ENCODE measurements around the gene SMAD3.

SMAD3 gene

GRCh38 chr15:67175643-67176071 is 110.3 kb downstream of the SMAD3 start:
- DNase-seq (ENCODE audit: low spot score in 2 of 2): no peak
- Mint-ChIP-seq H3K36me3 (ENCODE audit: insufficient read depth) (peaks cover 26% of the 10 kb centered on the region), H3K9me3 (no peaks in the 10 kb centered on the region), H3K4me1 (peaks cover 54% of the 10 kb centered on the region), H3K27me3 (no peaks in the 10 kb centered on the region), H3K27ac (ENCODE audit: low read depth) (peak overlapping the region; percentile 86), H3K4me3 (no peak overlapping the region)
- no peak for ATAC-seq (replicated peaks; ENCODE audit: extremely low read depth, poor library complexity, severe bottlenecking)

DNA sequence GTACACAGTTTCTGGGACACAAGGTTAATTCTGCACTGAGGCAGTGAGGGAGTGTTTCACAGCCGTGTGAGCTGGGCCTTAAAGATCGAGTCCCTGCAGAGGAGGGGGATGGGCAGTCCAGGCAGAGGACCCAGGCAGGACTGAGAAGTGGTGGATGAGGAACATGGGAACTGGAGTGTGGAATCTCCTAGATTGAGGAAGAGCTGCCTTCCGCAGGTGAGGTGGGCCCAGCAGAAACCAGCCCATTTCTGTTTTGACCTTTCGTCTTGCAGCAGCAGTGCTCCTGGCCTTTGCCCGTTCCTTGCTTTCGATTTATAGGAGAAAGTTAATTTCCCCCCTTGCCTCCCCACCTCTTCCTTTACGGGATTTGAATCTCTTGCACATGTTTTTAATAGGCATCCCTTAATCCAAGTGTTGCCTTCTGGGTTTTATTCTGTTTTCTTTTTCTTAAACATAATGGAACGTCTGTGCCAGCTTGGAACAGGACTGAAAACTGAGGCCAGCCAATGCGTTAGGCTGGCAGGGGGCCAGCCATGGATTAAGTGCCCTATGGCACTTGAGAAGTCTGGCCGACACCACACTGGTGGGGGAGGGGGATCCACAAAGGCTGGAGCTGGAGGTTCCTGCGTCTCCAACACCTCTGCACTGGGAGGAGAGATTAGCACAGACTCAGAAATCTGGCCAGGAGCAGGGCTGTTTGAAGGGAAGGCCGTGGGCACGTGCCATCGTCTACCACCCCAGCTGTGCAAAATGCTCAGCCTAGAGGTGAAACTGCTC is 111.0 kb downstream of the SMAD3 start:
- ATAC-seq (replicated peaks; ENCODE audit: extremely low read depth, poor library complexity, severe bottlenecking): no peak
- no peaks in the 10 kb centered on the region for H3K9me3 Mint-ChIP-seq
- peaks cover 22% of the 10 kb centered on the region for H3K36me3 Mint-ChIP-seq (ENCODE audit: insufficient read depth)
- no peak for DNase-seq (ENCODE audit: low spot score in 2 of 2)
- H3K27ac Mint-ChIP-seq (ENCODE audit: low read depth): peak overlapping the region; percentile 86
- peaks cover 54% of the 10 kb centered on the region for H3K4me1 Mint-ChIP-seq
- no peaks in the 10 kb centered on the region for H3K27me3 Mint-ChIP-seq
- no peak overlapping the region for H3K4me3 Mint-ChIP-seq

- no peak for ATAC-seq (replicated peaks; ENCODE audit: extremely low read depth, poor library complexity, severe bottlenecking)
- no peaks in the 10 kb centered on the region for H3K9me3 Mint-ChIP-seq
- DNase-seq (ENCODE audit: low spot score in 2 of 2): no peak
- no peak overlapping the region for H3K27ac Mint-ChIP-seq (ENCODE audit: low read depth)
- no peak overlapping the region for H3K4me3 Mint-ChIP-seq
- peaks cover 47% of the 10 kb centered on the region for H3K4me1 Mint-ChIP-seq
- no peaks in the 10 kb centered on the region for H3K27me3 Mint-ChIP-seq
- peaks cover 22% of the 10 kb centered on the region for H3K36me3 Mint-ChIP-seq (ENCODE audit: insufficient read depth)
Observed at GRCh38 chr15:67177752-67178151, 112.3 kb downstream of the SMAD3 start.

GRCh38 chr15:67178569-67179210 is 113.3 kb downstream of the SMAD3 start:
- peaks cover 38% of the 10 kb centered on the region for H3K4me1 Mint-ChIP-seq
- DNase-seq (ENCODE audit: low spot score in 2 of 2) (no peak), ATAC-seq (replicated peaks; ENCODE audit: extremely low read depth, poor library complexity, severe bottlenecking) (no peak)
- no peaks in the 10 kb centered on the region for H3K27me3 Mint-ChIP-seq
- no peaks in the 10 kb centered on the region for H3K9me3 Mint-ChIP-seq
- H3K36me3 Mint-ChIP-seq (ENCODE audit: insufficient read depth): peaks cover 20% of the 10 kb centered on the region
- no peak overlapping the region for H3K4me3 Mint-ChIP-seq
- H3K27ac Mint-ChIP-seq (ENCODE audit: low read depth): no peak overlapping the region

GRCh38 chr15:67179411-67179995 is 114.1 kb downstream of the SMAD3 start:
- Mint-ChIP-seq H3K27ac (ENCODE audit: low read depth) (peak overlapping the region; percentile 84), H3K4me3 (no peak overlapping the region), H3K4me1 (peaks cover 30% of the 10 kb centered on the region), H3K36me3 (ENCODE audit: insufficient read depth) (peaks cover 20% of the 10 kb centered on the region), H3K27me3 (no peaks in the 10 kb centered on the region), H3K9me3 (no peaks in the 10 kb centered on the region)
- DNase-seq (ENCODE audit: low spot score in 2 of 2): no peak
- no peak for ATAC-seq (replicated peaks; ENCODE audit: extremely low read depth, poor library complexity, severe bottlenecking)

DNA sequence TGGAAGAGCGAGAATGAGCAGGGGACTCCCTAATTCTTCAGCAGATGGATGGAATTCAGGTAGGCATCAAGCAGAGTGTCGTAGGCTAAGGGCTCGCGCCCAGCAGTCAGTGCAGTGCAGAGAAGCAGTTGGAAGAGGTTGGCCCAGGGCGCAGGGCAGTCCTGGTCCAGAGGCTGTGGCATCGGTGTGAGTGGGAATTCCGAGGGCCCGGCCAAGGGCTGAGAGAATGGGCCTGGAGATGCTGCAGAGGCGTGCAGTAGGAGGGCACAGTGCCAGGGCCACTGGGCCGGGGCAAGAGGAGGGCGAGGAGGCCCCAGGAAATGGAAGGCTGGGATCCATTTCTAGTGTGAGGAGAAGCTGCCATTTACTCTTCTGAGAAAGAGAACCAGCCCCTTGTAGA is 114.6 kb downstream of the SMAD3 start:
- H3K4me3 Mint-ChIP-seq: no peak overlapping the region
- H3K36me3 Mint-ChIP-seq (ENCODE audit: insufficient read depth): peaks cover 19% of the 10 kb centered on the region
- peaks cover 27% of the 10 kb centered on the region for H3K4me1 Mint-ChIP-seq
- DNase-seq (ENCODE audit: low spot score in 2 of 2) (no peak), ATAC-seq (replicated peaks; ENCODE audit: extremely low read depth, poor library complexity, severe bottlenecking) (no peak)
- H3K27me3 Mint-ChIP-seq: no peaks in the 10 kb centered on the region
- no peaks in the 10 kb centered on the region for H3K9me3 Mint-ChIP-seq
- H3K27ac Mint-ChIP-seq (ENCODE audit: low read depth): peak overlapping the region; percentile 84

- no peak overlapping the region for H3K27ac Mint-ChIP-seq (ENCODE audit: low read depth)
- H3K4me1 Mint-ChIP-seq: peaks cover 27% of the 10 kb centered on the region
- H3K9me3 Mint-ChIP-seq: no peaks in the 10 kb centered on the region
- H3K4me3 Mint-ChIP-seq: no peak overlapping the region
- H3K36me3 Mint-ChIP-seq (ENCODE audit: insufficient read depth): peaks cover 16% of the 10 kb centered on the region
- no peak for DNase-seq (ENCODE audit: low spot score in 2 of 2)
- no peak for ATAC-seq (replicated peaks; ENCODE audit: extremely low read depth, poor library complexity, severe bottlenecking)
- H3K27me3 Mint-ChIP-seq: no peaks in the 10 kb centered on the region
Observed at GRCh38 chr15:67180514-67181191, 115.3 kb downstream of the SMAD3 start.

DNA sequence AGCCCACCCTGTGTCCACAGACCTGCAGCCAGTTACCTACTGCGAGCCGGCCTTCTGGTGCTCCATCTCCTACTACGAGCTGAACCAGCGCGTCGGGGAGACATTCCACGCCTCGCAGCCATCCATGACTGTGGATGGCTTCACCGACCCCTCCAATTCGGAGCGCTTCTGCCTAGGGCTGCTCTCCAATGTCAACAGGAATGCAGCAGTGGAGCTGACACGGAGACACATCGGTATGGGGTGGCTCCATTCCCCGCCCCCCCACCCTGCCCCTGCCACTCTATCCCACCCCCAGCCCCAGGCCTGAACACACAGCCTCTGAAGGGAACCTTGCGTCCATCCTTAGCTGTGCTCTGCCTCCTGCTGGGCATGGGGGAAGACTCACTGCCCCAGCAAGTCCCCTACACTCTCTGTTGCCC is 115.8 kb downstream of the SMAD3 start:
- H3K36me3 Mint-ChIP-seq (ENCODE audit: insufficient read depth): peaks cover 16% of the 10 kb centered on the region
- H3K27ac Mint-ChIP-seq (ENCODE audit: low read depth): no peak overlapping the region
- peaks cover 27% of the 10 kb centered on the region for H3K4me1 Mint-ChIP-seq
- ATAC-seq (replicated peaks; ENCODE audit: extremely low read depth, poor library complexity, severe bottlenecking): no peak
- no peaks in the 10 kb centered on the region for H3K27me3 Mint-ChIP-seq
- no peaks in the 10 kb centered on the region for H3K9me3 Mint-ChIP-seq
- no peak overlapping the region for H3K4me3 Mint-ChIP-seq
- DNase-seq (ENCODE audit: low spot score in 2 of 2): no peak

DNA sequence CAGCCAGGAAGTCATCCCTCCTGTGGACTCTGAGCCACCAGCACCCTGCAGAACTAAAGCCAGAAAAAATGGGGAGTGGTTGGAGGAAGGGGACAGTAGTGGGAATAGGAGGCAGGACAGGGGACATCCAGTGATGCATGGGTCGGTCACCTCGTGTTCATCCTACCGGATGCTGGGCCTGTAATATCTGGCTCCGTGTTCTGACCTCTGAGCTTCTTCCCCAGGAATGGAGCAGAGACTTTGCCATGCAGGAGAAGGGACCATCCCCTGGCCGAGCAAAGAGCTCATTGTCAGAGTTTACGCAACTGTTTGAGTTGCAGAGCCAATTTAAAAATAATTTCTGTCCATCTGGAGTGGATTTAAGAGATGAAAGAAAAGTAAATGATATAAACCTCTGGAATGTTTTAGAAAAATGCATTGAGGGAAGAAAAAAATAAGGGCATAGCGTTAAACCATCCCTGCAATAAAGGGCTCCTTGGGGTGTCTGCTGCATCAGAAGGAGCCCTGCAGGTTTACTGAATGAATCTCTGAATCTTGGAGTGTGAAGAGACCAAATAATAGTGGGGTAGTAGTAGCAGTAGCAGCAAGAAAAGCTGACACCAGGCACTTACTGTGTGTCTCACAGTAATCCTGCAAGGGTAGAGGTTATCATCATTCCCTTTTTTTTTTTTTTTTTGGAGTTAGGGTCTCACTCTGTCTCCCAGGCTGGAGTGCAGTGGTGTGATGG is 118.2 kb downstream of the SMAD3 start:
- H3K9me3 Mint-ChIP-seq: no peaks in the 10 kb centered on the region
- ATAC-seq (replicated peaks; ENCODE audit: extremely low read depth, poor library complexity, severe bottlenecking) (no peak), DNase-seq (ENCODE audit: low spot score in 2 of 2) (no peak)
- peaks cover 26% of the 10 kb centered on the region for H3K4me1 Mint-ChIP-seq
- H3K27me3 Mint-ChIP-seq: no peaks in the 10 kb centered on the region
- H3K27ac Mint-ChIP-seq (ENCODE audit: low read depth): no peak overlapping the region
- no peak overlapping the region for H3K4me3 Mint-ChIP-seq
- peaks cover 30% of the 10 kb centered on the region for H3K36me3 Mint-ChIP-seq (ENCODE audit: insufficient read depth)

DNA sequence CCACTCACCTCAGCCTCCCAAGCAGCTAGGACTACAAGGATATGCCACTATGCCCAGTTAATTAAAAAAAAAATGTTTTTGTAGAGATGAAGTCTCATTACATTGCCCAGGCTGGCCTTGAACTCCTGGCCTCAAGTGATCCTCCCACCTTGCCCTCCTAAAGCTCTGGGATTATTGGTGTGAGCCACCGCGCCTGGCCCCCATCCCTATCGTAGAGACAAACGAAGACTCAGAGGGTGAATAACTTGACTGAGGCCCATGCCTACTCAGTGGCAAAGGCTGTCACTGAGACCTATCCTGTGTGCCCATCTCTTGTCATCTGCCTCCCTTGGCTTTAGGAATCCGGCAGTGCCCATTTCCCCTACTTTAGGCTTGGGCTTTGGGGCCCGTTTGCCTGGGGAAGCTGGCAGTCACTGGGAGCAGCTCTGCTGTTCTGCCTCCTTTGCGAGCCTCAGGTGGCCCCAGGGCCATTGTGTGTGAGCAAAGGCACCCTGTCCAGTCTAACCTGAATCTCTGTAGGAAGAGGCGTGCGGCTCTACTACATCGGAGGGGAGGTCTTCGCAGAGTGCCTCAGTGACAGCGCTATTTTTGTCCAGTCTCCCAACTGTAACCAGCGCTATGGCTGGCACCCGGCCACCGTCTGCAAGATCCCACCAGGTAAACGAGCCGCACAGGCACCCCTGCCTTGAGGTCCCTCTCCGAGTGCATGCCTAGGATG is 119.0 kb downstream of the SMAD3 start:
- no peak overlapping the region for H3K4me3 Mint-ChIP-seq
- ATAC-seq (replicated peaks; ENCODE audit: extremely low read depth, poor library complexity, severe bottlenecking): no peak
- peaks cover 31% of the 10 kb centered on the region for H3K36me3 Mint-ChIP-seq (ENCODE audit: insufficient read depth)
- DNase-seq (ENCODE audit: low spot score in 2 of 2): no peak
- no peak overlapping the region for H3K27ac Mint-ChIP-seq (ENCODE audit: low read depth)
- peaks cover 27% of the 10 kb centered on the region for H3K4me1 Mint-ChIP-seq
- H3K27me3 Mint-ChIP-seq: no peaks in the 10 kb centered on the region
- H3K9me3 Mint-ChIP-seq: no peaks in the 10 kb centered on the region

GRCh38 chr15:67185051-67185450 is 119.6 kb downstream of the SMAD3 start:
- no peak overlapping the region for H3K4me3 Mint-ChIP-seq
- peak overlapping the region; percentile 65 for H3K27ac Mint-ChIP-seq (ENCODE audit: low read depth)
- H3K27me3 Mint-ChIP-seq: no peaks in the 10 kb centered on the region
- H3K4me1 Mint-ChIP-seq: peaks cover 21% of the 10 kb centered on the region
- H3K36me3 Mint-ChIP-seq (ENCODE audit: insufficient read depth): peaks cover 29% of the 10 kb centered on the region
- ATAC-seq (replicated peaks; ENCODE audit: extremely low read depth, poor library complexity, severe bottlenecking): no peak
- no peak for DNase-seq (ENCODE audit: low spot score in 2 of 2)
- no peaks in the 10 kb centered on the region for H3K9me3 Mint-ChIP-seq

All from central memory CD8-positive, alpha-beta T cell (primary cell).